Neural progenitor cell (in vitro differentiated cells): ENCODE data around the gene ADRA2C. TPM values are rescaled to one million over a fixed set of nuclear protein-coding genes. Genes with fewer than 3 reads are reported as not detected.
A peak's percentile ranks its signal among the peaks of the same experiment; 100 is the strongest.

ENCODE experiments used
- DNase-seq: peaks from one replicate; pipeline ENCODE4 v3.0.0-alpha.2; 2016; ENCODE audit warnings: low spot score
- H2AFZ ChIP-seq: fragments of 200-600 bp; sonication (generic); replicated peaks from 2 replicates; pipeline ENCODE4 v1.6.1; 2016; ENCODE audit warnings: antibody characterized with exemption
- H3F3A ChIP-seq: fragments of 200-600 bp; sonication (generic); 2 replicates; pipeline ENCODE4 v1.6.1; 2016; ENCODE audit warnings: antibody characterized with exemption, low read depth
- H3K27ac ChIP-seq: fragments of 200-600 bp; sonication (generic); 2 replicates; pipeline ENCODE4 v1.5.1; 2016; ENCODE audit warnings: mild to moderate bottlenecking
- H3K27me3 ChIP-seq: fragments of 200-600 bp; sonication (generic); 2 replicates; pipeline ENCODE4 v1.6.1; 2016; ENCODE audit warnings: mild to moderate bottlenecking, moderate library complexity
- H3K36me3 ChIP-seq: fragments of 200-600 bp; sonication (generic); 2 replicates; pipeline ENCODE4 v1.5.1; 2016
- H3K4me1 ChIP-seq: fragments of 200-600 bp; sonication (generic); 2 replicates; pipeline ENCODE4 v1.6.1; 2016; ENCODE audit warnings: mixed run types
- H3K4me2 ChIP-seq: fragments of 200-600 bp; sonication (generic); 2 replicates; pipeline ENCODE4 v1.6.1; 2016
- H3K4me3 ChIP-seq: fragments of 200-600 bp; sonication (generic); 2 replicates; pipeline ENCODE4 v1.5.1; 2016
- H3K79me2 ChIP-seq: fragments of 200-600 bp; sonication (generic); 2 replicates; pipeline ENCODE4 v1.6.1; 2016; ENCODE audit warnings: low read depth
- H3K9ac ChIP-seq: fragments of 200-600 bp; sonication (generic); 2 replicates; pipeline ENCODE4 v1.6.1; 2016
- H3K9me3 ChIP-seq: fragments of 200-600 bp; sonication (generic); 2 replicates; pipeline ENCODE4 v1.5.1; 2016; ENCODE audit warnings: low read depth
- H4K20me1 ChIP-seq: fragments of 200-600 bp; sonication (generic); 2 replicates; pipeline ENCODE4 v1.6.1; 2016; ENCODE audit warnings: low read depth
- H3K27ac Mint-ChIP-seq: 3 replicates; pipeline ENCODE4 v1.8.0; 2021; ENCODE audit warnings: mixed read lengths
- H3K27me3 Mint-ChIP-seq: 2 replicates; pipeline ENCODE4 v1.8.0; 2022; ENCODE audit warnings: low read depth, mild to moderate bottlenecking, inconsistent platforms, moderate library complexity, mixed read lengths; ENCODE audit not compliant: insufficient read depth
- H3K36me3 Mint-ChIP-seq: 3 replicates; pipeline ENCODE4 v1.8.0; 2021; ENCODE audit warnings: mixed read lengths
- H3K4me1 Mint-ChIP-seq: 3 replicates; pipeline ENCODE4 v1.8.0; 2021; ENCODE audit warnings: mixed read lengths
- H3K4me3 Mint-ChIP-seq: 3 replicates; pipeline ENCODE4 v1.8.0; 2021; ENCODE audit warnings: mild to moderate bottlenecking, moderate library complexity, mixed read lengths
- H3K9me3 Mint-ChIP-seq: 3 replicates; pipeline ENCODE4 v1.8.0; 2020; ENCODE audit warnings: mixed read lengths
- CTCF ChIP-seq: fragments of 200-600 bp; sonication (generic); IDR thresholded peaks from 2 replicates; pipeline ENCODE4 v1.5.1; 2017; ENCODE audit warnings: antibody characterized with exemption, mild to moderate bottlenecking
- EZH2 ChIP-seq: fragments of 200-600 bp; sonication (generic); IDR thresholded peaks from 2 replicates; pipeline ENCODE4 v1.6.1; 2017; ENCODE audit warnings: antibody characterized with exemption, mild to moderate bottlenecking, moderate library complexity
- EZH2phosphoT487 ChIP-seq: fragments of 200-600 bp; sonication (generic); IDR thresholded peaks from 2 replicates; pipeline ENCODE4 v1.6.1; 2017; ENCODE audit warnings: antibody characterized with exemption
- total RNA-seq: library from RNA; depleted of rRNA; stranded (reverse); fragments of >200 nt; gene quantifications from 2 replicates; pipeline ENCODE4 v1.2.3, GENCODE V29; 2015; ENCODE audit warnings: low replicate concordance

ADRA2C gene
- 2.5 and 12.9 TPM in 2 replicates for total RNA-seq

DNA sequence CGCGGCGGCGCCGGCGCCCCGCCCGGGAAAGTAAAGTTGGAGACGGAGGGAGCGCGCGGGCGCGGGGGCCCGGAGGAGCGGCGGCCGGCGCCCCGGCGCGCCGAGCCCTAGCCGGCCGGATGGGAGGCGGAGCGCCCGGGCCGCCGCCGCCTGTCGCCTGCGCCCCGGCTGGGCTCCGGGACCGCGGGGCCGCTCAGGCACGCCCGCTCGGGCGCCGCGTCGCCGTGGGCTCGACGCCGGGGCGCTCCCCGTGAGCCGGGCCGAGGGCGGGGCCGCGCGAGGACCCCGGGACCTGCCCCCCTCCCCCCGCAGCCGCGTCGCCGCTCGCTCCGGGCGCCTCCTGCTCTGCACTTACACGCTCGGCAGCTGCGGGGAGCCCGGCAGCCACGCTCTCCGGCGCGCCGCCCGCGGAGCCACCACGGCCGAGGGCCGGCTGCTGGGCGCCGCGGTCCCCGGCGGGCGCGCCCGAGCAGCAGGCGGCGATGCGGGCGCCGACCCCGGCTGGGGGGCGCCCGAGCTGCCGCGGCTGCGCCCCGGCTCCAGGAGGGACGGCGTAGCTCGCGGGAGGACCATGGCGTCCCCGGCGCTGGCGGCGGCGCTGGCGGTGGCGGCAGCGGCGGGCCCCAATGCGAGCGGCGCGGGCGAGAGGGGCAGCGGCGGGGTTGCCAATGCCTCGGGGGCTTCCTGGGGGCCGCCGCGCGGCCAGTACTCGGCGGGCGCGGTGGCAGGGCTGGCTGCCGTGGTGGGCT lies at the start of gene ADRA2C:
Gene ADRA2C (plus strand): TSS at position 350 of the 749 bp plus-strand sequence. CDS start 222 bp downstream, at position 572.
- peaks cover 19% of the 10 kb centered on the region for H4K20me1 ChIP-seq
- H3K9ac ChIP-seq: no peak within 1 kb of the TSS
- no peaks in the 10 kb centered on the region for H3K79me2 ChIP-seq
- peak within 1 kb of the TSS; percentile 89 for H3K4me3 Mint-ChIP-seq
- no peak within 1 kb of the TSS for H3K27ac ChIP-seq
- H3K4me1 Mint-ChIP-seq: peaks cover 20% of the 10 kb centered on the region
- peaks cover 56% of the 10 kb centered on the region for H3K27me3 ChIP-seq
- H3K27me3 Mint-ChIP-seq: peaks cover 30% of the 10 kb centered on the region
- H2AFZ ChIP-seq: peak within 1 kb of the TSS; percentile 56
- no peaks in the 10 kb centered on the region for H3K36me3 ChIP-seq
- TF ChIP-seq EZH2 (no peak), CTCF (no peak), EZH2phosphoT487 (no peak)
- H3K4me1 ChIP-seq: peaks cover 11% of the 10 kb centered on the region
- peak; percentile 68 for DNase-seq
- H3K9me3 Mint-ChIP-seq: no peaks in the 10 kb centered on the region
- H3F3A ChIP-seq: peaks cover 25% of the 10 kb centered on the region
- no peaks in the 10 kb centered on the region for H3K9me3 ChIP-seq
- no peak within 1 kb of the TSS for H3K27ac Mint-ChIP-seq
- no peaks in the 10 kb centered on the region for H3K36me3 Mint-ChIP-seq
- H3K4me3 ChIP-seq: peak within 1 kb of the TSS; percentile 41
- H3K4me2 ChIP-seq: peak within 1 kb of the TSS; percentile 73

- Histone ChIP-seq H3F3A (no peaks in the 10 kb centered on the region), H3K4me2 (no peak overlapping the region), H3K4me3 (no peak overlapping the region), H4K20me1 (no peaks in the 10 kb centered on the region), H3K4me1 (no peaks in the 10 kb centered on the region), H3K27me3 (no peaks in the 10 kb centered on the region), H3K36me3 (no peaks in the 10 kb centered on the region), H3K9ac (no peak overlapping the region), H3K79me2 (no peaks in the 10 kb centered on the region), H2AFZ (no peak overlapping the region), H3K27ac (no peak overlapping the region), H3K9me3 (no peaks in the 10 kb centered on the region)
- Mint-ChIP-seq H3K27me3 (peaks cover 11% of the 10 kb centered on the region), H3K4me3 (no peak overlapping the region), H3K9me3 (peaks cover 19% of the 10 kb centered on the region), H3K27ac (no peak overlapping the region), H3K4me1 (peaks cover 10% of the 10 kb centered on the region), H3K36me3 (no peaks in the 10 kb centered on the region)
- no peak for TF ChIP-seq EZH2phosphoT487
- DNase-seq: no peak
Observed at GRCh38 chr4:3716631-3717235, 49.5 kb upstream of the ADRA2C start.

DNA sequence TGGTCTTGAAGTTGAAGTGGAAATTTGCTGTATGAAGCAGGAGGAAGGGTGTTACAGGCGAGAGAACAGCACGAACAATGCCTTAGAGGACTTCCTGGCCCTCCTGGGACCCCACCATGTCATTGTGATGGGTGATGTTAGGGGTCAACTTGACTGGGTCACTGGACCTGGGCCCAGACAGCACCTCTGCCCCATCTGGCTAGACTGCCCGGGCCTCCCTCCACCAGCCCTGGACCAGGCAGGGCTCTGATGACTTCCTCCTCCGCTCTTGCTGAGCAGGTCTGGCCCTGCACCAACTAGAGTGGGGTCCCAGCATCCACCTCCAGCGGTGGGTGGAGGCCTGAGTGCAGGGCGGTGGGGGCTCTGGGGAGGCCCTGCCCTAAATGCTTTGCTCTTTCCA lies 48.9 kb upstream of the ADRA2C start:
- Histone ChIP-seq H2AFZ (no peak overlapping the region), H3K79me2 (no peaks in the 10 kb centered on the region), H3K4me2 (no peak overlapping the region), H3K27ac (no peak overlapping the region), H3K4me3 (no peak overlapping the region), H4K20me1 (no peaks in the 10 kb centered on the region), H3K27me3 (no peaks in the 10 kb centered on the region), H3F3A (no peaks in the 10 kb centered on the region), H3K9me3 (no peaks in the 10 kb centered on the region), H3K9ac (no peak overlapping the region), H3K4me1 (no peaks in the 10 kb centered on the region), H3K36me3 (no peaks in the 10 kb centered on the region)
- no peak for TF ChIP-seq EZH2phosphoT487
- TF ChIP-seq CTCF: no peak
- no peak for TF ChIP-seq EZH2
- no peak for DNase-seq
- Mint-ChIP-seq H3K27ac (no peak overlapping the region), H3K4me3 (no peak overlapping the region), H3K36me3 (no peaks in the 10 kb centered on the region), H3K27me3 (peaks cover 9% of the 10 kb centered on the region), H3K9me3 (peaks cover 19% of the 10 kb centered on the region), H3K4me1 (peaks cover 10% of the 10 kb centered on the region)

DNA sequence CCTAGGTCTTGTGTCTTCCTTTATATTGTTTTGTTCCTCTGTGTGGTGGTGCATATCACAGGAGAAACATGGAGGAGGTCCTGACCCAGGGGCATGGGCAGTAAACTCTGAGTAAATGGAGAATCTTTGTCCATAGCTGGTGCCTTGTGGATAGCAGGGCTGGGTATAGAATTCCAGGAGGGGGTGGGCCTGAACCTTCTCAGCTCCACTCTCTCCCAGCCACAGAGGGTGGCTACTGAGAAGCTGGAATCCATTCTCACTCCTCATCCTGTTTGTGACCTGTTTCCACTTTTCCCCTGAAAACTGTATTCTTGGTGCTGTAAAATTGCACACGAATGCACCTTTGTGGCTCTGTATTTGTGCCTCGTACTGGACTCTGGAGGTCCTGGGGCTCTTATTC lies 47.7 kb upstream of the ADRA2C start:
- peaks cover 19% of the 10 kb centered on the region for H3K9me3 Mint-ChIP-seq
- Histone ChIP-seq H3K9ac (no peak overlapping the region), H3K79me2 (no peaks in the 10 kb centered on the region), H4K20me1 (no peaks in the 10 kb centered on the region), H3K27me3 (peaks cover 4% of the 10 kb centered on the region), H3K9me3 (no peaks in the 10 kb centered on the region), H2AFZ (no peak overlapping the region), H3K4me1 (peaks cover 4% of the 10 kb centered on the region), H3F3A (peaks cover under 1% of the 10 kb centered on the region), H3K4me3 (no peak overlapping the region), H3K27ac (no peak overlapping the region), H3K4me2 (no peak overlapping the region), H3K36me3 (no peaks in the 10 kb centered on the region)
- TF ChIP-seq CTCF (no peak), EZH2phosphoT487 (no peak), EZH2 (no peak)
- H3K27ac Mint-ChIP-seq: no peak overlapping the region
- no peaks in the 10 kb centered on the region for H3K36me3 Mint-ChIP-seq
- peaks cover 9% of the 10 kb centered on the region for H3K27me3 Mint-ChIP-seq
- no peak overlapping the region for H3K4me3 Mint-ChIP-seq
- peaks cover 7% of the 10 kb centered on the region for H3K4me1 Mint-ChIP-seq
- no peak for DNase-seq
